Astrocyte (in vitro differentiated cells and primary cell): Measurements from ENCODE around the gene PARP4. TPM values are rescaled to one million over a fixed set of nuclear protein-coding genes. Genes with fewer than 3 reads are reported as not detected.
"Not testable (repeated sequence)": the region's sequence is repeated elsewhere in the genome, so short reads cannot be mapped to it uniquely, and the experiment has no call there.

Experiments
- DNase-seq: peaks from one replicate; pipeline ENCODE4 v3.0.0-alpha.2; 2010; ENCODE audit warnings: low read depth
- FAIRE-seq: peaks from 2 replicates; lab custom pipeline; 2011; peaks lifted over from hg19 to GRCh38; lab: Jason Lieb, UNC
- H2AFZ ChIP-seq: 2 replicates; pipeline ENCODE4 v1.6.0; 2012; ENCODE audit warnings: low read depth, low read length, inconsistent platforms
- H3K27ac ChIP-seq: 2 replicates; pipeline ENCODE4 v1.5.1; 2011; ENCODE audit warnings: low read depth, low read length, inconsistent platforms
- H3K27me3 ChIP-seq: 2 replicates; pipeline ENCODE4 v1.6.0; 2011; ENCODE audit warnings: low read length, inconsistent platforms; ENCODE audit not compliant: insufficient read depth
- H3K36me3 ChIP-seq: 2 replicates; pipeline ENCODE4 v1.5.1; 2011; ENCODE audit warnings: low read length, inconsistent platforms; ENCODE audit not compliant: insufficient read depth
- H3K4me1 ChIP-seq: 2 replicates; pipeline ENCODE4 v1.5.1; 2011; ENCODE audit warnings: low read length, inconsistent platforms; ENCODE audit not compliant: insufficient read depth
- H3K4me2 ChIP-seq: 2 replicates; pipeline ENCODE4 v1.6.0; 2012; ENCODE audit warnings: low read length, inconsistent platforms
- H3K4me3 ChIP-seq: 2 replicates; pipeline ENCODE4 v1.5.1; 2011; ENCODE audit warnings: low read depth, mild to moderate bottlenecking, low read length, inconsistent platforms; ENCODE audit not compliant: insufficient read depth
- H3K79me2 ChIP-seq: 2 replicates; pipeline ENCODE4 v1.6.0; 2012; ENCODE audit warnings: mild to moderate bottlenecking, low read length, inconsistent platforms; ENCODE audit not compliant: insufficient read depth
- H3K9ac ChIP-seq: 2 replicates; pipeline ENCODE4 v1.6.0; 2012; ENCODE audit warnings: mild to moderate bottlenecking, low read length, inconsistent platforms
- H3K9me3 ChIP-seq: 2 replicates; pipeline ENCODE4 v1.5.1; 2012; ENCODE audit warnings: low read depth, mild to moderate bottlenecking, low read length, inconsistent platforms; ENCODE audit not compliant: insufficient read depth
- H4K20me1 ChIP-seq: 2 replicates; pipeline ENCODE4 v1.6.0; 2012; ENCODE audit warnings: low read length, inconsistent platforms; ENCODE audit not compliant: insufficient read depth
- H3K27ac Mint-ChIP-seq: one replicate; pipeline ENCODE4 v1.8.0; 2021; ENCODE audit warnings: mild to moderate bottlenecking, mixed read lengths; ENCODE audit not compliant: unreplicated experiment
- H3K27me3 Mint-ChIP-seq: one replicate; pipeline ENCODE4 v1.8.0; 2021; ENCODE audit warnings: low read depth, mixed read lengths; ENCODE audit not compliant: unreplicated experiment
- H3K36me3 Mint-ChIP-seq: one replicate; pipeline ENCODE4 v1.8.0; 2021; ENCODE audit warnings: low read depth, mixed read lengths; ENCODE audit not compliant: unreplicated experiment
- H3K4me1 Mint-ChIP-seq: one replicate; pipeline ENCODE4 v1.8.0; 2021; ENCODE audit warnings: low read depth, mixed read lengths; ENCODE audit not compliant: unreplicated experiment
- H3K4me3 Mint-ChIP-seq: one replicate; pipeline ENCODE4 v1.8.0; 2021; ENCODE audit warnings: mild to moderate bottlenecking, moderate library complexity, mixed read lengths; ENCODE audit not compliant: unreplicated experiment
- H3K9me3 Mint-ChIP-seq: one replicate; pipeline ENCODE4 v1.8.0; 2021; ENCODE audit warnings: mild to moderate bottlenecking, mixed read lengths; ENCODE audit not compliant: unreplicated experiment
- CTCF ChIP-seq: IDR thresholded peaks from 2 replicates; pipeline ENCODE4 v1.5.1; 2011; ENCODE audit warnings: low read depth, mild to moderate bottlenecking, inconsistent platforms, low read length, moderate library complexity; ENCODE audit not compliant: insufficient read depth
- EZH2 ChIP-seq: IDR thresholded peaks from 2 replicates; pipeline ENCODE4 v1.6.1; 2012; ENCODE audit warnings: mild to moderate bottlenecking, low read length, inconsistent platforms; ENCODE audit not compliant: insufficient read depth
- total RNA-seq: library from RNA; stranded (reverse); gene quantifications from 2 replicates; pipeline ENCODE4 v1.2.1, GENCODE V29; 2021

The PARP4 gene
- total RNA-seq, 1 donor from 2014 or later: 59.1 TPM

DNA sequence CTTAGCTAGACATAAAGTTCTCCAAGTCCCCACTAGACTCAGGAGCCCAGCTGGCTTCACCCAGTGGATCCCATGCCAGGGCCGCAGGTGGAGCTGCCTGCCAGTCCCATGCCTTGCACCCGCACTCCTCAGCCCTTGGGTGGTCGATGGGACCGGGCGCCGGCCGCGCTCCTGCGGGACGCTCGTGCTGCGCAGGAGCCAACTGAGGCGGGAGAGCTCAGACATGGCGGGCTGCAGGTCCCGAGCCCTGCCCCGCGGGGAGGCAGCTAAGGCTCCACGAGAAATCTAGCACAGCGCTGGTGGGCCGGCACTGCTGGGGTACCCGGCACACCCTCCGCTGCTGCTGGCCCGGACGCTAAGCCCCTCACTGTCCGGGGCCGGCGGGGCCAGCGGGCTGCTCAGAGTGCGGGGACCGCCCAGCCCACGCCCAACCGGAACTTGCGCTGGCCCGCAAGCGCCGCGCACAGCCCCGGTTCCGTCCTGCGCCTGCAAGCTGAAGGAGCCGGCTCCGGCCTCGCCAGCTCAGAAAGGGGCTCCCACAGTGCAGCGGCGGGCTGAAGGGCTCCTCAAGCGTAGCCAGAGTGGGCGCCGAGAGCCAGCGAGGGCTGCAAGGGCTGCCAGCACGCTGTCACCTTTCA, 5.8 kb downstream of the PARP4 start:
- Histone ChIP-seq H3K4me2 (no peak overlapping the region), H3K4me3 (no peak overlapping the region), H2AFZ (no peak overlapping the region), H3K9me3 (no peaks in the 10 kb centered on the region), H3K4me1 (peaks cover 24% of the 10 kb centered on the region), H3K27me3 (no peaks in the 10 kb centered on the region), H3K36me3 (peaks cover 3% of the 10 kb centered on the region), H3K9ac (no peak overlapping the region), H4K20me1 (peaks cover 20% of the 10 kb centered on the region), H3K27ac (no peak overlapping the region), H3K79me2 (peaks cover 75% of the 10 kb centered on the region)
- H3K9me3 Mint-ChIP-seq: peaks cover 1% of the 10 kb centered on the region
- DNase-seq (no peak), FAIRE-seq (no peak)
- no peak overlapping the region for H3K4me3 Mint-ChIP-seq
- no peaks in the 10 kb centered on the region for H3K27me3 Mint-ChIP-seq
- H3K4me1 Mint-ChIP-seq: peaks cover 28% of the 10 kb centered on the region
- TF ChIP-seq EZH2 (no peak), CTCF (no peak)
- peaks cover 7% of the 10 kb centered on the region for H3K36me3 Mint-ChIP-seq
- no peak overlapping the region for H3K27ac Mint-ChIP-seq

DNA sequence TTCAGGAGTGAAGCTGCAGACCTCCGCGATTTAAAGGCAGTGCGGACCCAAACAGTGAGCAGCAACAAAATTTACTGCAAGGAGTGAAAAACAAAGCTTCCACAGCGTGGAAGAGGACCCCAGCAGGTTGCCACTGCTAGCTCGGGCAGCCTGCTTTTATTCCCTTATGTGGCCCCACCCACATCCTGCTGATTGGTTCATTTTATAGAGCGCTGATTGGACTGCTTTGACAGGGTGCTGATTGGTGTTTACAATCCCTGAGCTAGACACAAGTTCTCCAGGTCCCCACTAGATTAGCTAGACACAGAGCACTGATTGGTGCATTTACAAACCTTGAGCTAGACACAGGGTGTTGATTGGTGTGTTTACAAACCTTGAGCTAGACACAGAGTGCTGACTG, 6.3 kb downstream of the PARP4 start:
- H3K4me3 ChIP-seq, H3K9me3 ChIP-seq, H3K9ac ChIP-seq, H3K36me3 Mint-ChIP-seq, H3K36me3 ChIP-seq, H3K27ac Mint-ChIP-seq, H3K27me3 Mint-ChIP-seq, H3K27ac ChIP-seq, H3K27me3 ChIP-seq, H3K4me2 ChIP-seq, FAIRE-seq, H2AFZ ChIP-seq, H3K9me3 Mint-ChIP-seq, H3K4me3 Mint-ChIP-seq, DNase-seq: not testable (repeated sequence)
- Histone ChIP-seq H4K20me1 (peaks cover 20% of the 10 kb centered on the region), H3K4me1 (peaks cover 26% of the 10 kb centered on the region), H3K79me2 (peaks cover 77% of the 10 kb centered on the region)
- H3K4me1 Mint-ChIP-seq: peaks cover 27% of the 10 kb centered on the region

GRCh38 chr13:24505756-24506155, 6.8 kb downstream of the PARP4 start:
- H3K4me2 ChIP-seq: no peak overlapping the region

More at GRCh38 chr13:24505756-24506155, 6.8 kb downstream of the PARP4 start:
- Mint-ChIP-seq H3K4me3 (no peak overlapping the region), H3K27ac (no peak overlapping the region), H3K4me1 (peaks cover 28% of the 10 kb centered on the region), H3K9me3 (peaks cover 1% of the 10 kb centered on the region), H3K36me3 (peaks cover 13% of the 10 kb centered on the region), H3K27me3 (no peaks in the 10 kb centered on the region)
- H3K4me3 ChIP-seq: no peak overlapping the region
- no peaks in the 10 kb centered on the region for H3K27me3 ChIP-seq
- FAIRE-seq (no peak), DNase-seq (no peak)
- H2AFZ ChIP-seq: no peak overlapping the region
- H3K9me3 ChIP-seq: no peaks in the 10 kb centered on the region
- H3K79me2 ChIP-seq: peaks cover 71% of the 10 kb centered on the region
- H4K20me1 ChIP-seq: peaks cover 20% of the 10 kb centered on the region
- H3K36me3 ChIP-seq: peaks cover 3% of the 10 kb centered on the region
- TF ChIP-seq EZH2: no peak
- no peak for TF ChIP-seq CTCF
- H3K9ac ChIP-seq: no peak overlapping the region
- peaks cover 26% of the 10 kb centered on the region for H3K4me1 ChIP-seq
- H3K27ac ChIP-seq: no peak overlapping the region
